ENCODE results near the gene ANKH.

DNA sequence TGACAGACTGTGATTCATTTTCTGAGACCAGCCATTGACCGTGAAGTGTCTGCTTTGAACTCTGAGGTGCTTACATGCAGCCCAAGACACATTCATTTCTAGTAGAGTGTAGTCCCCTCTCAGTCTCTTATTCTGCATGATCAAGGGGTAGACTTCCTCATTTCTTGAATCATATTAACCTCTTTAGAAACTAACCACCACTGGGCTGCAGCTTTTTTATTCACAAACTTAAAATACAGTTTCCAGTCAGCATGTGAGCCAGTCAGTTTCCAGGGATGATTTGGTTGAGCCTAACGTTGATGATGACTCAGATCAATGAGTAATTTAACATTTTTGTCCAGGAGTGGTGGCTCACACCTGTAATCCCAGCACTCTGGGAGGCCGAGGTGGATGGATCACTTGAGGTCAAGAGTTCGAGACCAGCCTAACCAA, 147.9 kb downstream of the ANKH start:
- TF ChIP-seq, protein P1, sequence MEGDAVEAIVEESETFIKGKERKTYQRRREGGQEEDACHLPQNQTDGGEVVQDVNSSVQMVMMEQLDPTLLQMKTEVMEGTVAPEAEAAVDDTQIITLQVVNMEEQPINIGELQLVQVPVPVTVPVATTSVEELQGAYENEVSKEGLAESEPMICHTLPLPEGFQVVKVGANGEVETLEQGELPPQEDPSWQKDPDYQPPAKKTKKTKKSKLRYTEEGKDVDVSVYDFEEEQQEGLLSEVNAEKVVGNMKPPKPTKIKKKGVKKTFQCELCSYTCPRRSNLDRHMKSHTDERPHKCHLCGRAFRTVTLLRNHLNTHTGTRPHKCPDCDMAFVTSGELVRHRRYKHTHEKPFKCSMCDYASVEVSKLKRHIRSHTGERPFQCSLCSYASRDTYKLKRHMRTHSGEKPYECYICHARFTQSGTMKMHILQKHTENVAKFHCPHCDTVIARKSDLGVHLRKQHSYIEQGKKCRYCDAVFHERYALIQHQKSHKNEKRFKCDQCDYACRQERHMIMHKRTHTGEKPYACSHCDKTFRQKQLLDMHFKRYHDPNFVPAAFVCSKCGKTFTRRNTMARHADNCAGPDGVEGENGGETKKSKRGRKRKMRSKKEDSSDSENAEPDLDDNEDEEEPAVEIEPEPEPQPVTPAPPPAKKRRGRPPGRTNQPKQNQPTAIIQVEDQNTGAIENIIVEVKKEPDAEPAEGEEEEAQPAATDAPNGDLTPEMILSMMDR (conservative IDR thresholded peaks at IDR 0.05): no peak
- no peak for TF ChIP-seq EZH2 (IDR thresholded peaks at IDR 0.05; ENCODE audit: low read depth)
